ENCODE results near the gene DMD.

DMD gene

DNA sequence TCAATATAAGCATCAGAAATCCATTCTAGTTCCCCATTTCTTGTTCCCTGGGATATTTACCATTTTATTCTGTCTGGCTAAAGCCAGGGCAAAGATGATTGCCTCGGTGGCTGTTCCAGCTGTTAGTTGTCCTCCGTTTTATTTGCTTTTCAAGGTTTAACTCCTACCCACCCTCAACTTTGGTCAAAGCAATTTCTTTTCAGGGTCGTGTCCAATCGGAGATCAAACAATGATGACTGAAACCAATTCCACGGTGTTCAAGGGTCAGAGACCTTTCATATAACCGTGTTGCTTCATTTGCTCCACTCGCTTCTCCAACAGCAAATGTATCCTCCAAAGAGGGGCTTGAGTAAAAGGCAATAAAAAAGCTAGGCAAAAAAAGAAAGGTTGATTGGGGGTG lies 1946.0 kb downstream of the DMD start:
- no peak overlapping the region for H3K4me3 ChIP-seq (ENCODE audit: low read depth, low read length)

DNA sequence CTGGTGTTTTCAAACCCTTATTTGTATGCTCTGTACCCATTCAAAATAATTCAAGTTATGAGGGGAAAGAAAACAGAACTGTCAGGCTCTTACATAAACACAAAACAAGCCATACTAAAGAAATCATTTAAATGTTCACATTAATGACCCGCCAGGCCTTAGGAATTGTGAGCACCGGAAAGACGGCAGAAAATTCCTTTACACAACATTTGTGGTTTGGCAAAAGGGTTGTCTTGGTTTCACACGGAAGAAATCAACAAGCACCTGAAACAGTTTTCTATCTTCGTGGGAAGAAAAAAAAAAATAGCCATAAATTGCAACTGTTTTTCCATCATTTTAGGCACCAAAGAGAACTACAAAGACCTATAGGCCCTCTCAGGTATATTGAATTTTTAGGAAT lies 1951.0 kb downstream of the DMD start:
- TF ChIP-seq, protein P1, sequence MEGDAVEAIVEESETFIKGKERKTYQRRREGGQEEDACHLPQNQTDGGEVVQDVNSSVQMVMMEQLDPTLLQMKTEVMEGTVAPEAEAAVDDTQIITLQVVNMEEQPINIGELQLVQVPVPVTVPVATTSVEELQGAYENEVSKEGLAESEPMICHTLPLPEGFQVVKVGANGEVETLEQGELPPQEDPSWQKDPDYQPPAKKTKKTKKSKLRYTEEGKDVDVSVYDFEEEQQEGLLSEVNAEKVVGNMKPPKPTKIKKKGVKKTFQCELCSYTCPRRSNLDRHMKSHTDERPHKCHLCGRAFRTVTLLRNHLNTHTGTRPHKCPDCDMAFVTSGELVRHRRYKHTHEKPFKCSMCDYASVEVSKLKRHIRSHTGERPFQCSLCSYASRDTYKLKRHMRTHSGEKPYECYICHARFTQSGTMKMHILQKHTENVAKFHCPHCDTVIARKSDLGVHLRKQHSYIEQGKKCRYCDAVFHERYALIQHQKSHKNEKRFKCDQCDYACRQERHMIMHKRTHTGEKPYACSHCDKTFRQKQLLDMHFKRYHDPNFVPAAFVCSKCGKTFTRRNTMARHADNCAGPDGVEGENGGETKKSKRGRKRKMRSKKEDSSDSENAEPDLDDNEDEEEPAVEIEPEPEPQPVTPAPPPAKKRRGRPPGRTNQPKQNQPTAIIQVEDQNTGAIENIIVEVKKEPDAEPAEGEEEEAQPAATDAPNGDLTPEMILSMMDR (IDR thresholded peaks at IDR 0.05; ENCODE audit: low read depth, low read length, missing control alignments) = no peak
- H3K4me3 ChIP-seq (ENCODE audit: low read depth, low read length) = no peak overlapping the region
- no peak for DNase-seq (ENCODE audit: low read depth)

More for the DNA sequence above, 1946.0 kb downstream of the DMD start:
- TF ChIP-seq, protein P1 (IDR thresholded peaks at IDR 0.05; ENCODE audit: low read depth, low read length, missing control alignments) = no peak
- no peak for DNase-seq (ENCODE audit: low read depth)

DNA sequence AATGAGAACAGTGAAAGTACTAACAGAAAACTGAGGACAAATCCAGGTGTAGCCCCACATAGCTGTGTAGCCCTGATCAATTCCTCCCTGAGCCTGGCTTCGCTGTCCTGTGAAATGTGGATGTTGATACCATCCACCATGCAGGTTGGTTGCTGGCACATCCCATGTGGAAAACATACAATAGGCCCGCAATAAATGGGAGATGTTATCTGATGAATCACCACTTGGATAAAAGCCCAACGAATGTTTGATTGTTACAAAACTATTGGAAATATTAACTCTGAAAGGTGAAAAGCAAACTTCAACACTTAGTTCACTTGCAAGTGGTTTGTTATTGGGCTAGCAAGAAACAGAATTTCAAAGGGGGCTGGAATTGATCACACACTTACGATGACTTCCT lies 1953.2 kb downstream of the DMD start:
- H3K4me3 ChIP-seq (ENCODE audit: low read depth, low read length) = no peak overlapping the region
- DNase-seq (ENCODE audit: low read depth) = no peak
- TF ChIP-seq, protein P1 (IDR thresholded peaks at IDR 0.05; ENCODE audit: low read depth, low read length, missing control alignments) = no peak

DNA sequence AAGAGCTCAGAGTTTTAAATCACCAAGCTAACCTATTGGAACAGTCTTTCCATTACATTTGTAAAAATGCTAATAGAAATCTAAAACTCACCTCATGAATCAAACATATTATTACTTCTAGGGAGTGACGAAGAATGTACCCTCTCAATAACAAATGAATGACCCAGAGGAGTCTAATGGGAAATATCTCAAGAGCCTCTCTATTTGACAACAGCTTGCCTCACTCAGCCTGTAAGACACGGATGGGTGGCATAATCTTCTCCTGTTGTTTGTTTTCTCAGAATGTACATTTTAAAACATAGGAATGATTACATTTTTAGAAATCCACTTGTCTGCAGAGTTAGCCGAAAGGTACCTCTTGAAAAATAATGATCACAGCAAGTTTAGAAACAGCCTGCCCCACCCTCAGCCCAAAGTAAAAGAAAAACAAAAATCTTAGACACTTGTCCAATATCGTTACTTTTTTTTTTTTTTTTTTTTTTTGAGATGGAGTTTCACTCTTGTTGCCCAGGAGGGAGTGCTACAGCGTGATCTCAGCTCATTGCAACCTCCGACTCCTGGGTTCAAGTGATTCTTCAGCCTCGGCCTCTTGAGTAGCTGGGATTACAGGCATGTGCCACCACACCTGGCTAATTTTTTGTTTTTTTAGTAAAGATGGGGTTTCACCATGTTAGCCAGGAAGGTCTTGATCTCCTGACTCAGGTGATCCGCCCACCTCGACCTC lies 1955.9 kb downstream of the DMD start:
- DNase-seq (ENCODE audit: low read depth) = no peak
- H3K4me3 ChIP-seq (ENCODE audit: low read depth, low read length) = no peak overlapping the region
- TF ChIP-seq, protein P1 (IDR thresholded peaks at IDR 0.05; ENCODE audit: low read depth, low read length, missing control alignments) = no peak

DNA sequence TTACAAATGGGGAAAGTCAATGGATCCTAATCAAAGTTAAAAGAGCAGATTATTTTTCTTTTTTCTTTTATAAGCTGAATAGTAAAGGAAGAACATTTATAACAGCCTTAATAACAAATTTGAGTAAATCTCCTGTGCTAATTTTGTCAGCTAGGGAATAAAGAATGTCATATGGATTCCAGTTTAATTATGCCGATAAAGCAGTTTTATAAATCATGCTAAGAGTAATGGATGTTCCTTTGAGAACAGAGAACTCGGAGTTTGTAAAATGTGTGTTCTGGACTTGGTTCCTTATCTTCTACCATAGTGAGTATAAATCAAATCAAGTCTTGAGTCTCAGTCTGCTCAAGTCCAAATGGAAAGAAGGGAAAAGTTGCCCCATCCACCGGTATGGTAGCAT lies 1959.2 kb downstream of the DMD start:
- DNase-seq (ENCODE audit: low read depth) = no peak
- no peak overlapping the region for H3K4me3 ChIP-seq (ENCODE audit: low read depth, low read length)
- TF ChIP-seq, protein P1 (IDR thresholded peaks at IDR 0.05; ENCODE audit: low read depth, low read length, missing control alignments) = no peak

DNA sequence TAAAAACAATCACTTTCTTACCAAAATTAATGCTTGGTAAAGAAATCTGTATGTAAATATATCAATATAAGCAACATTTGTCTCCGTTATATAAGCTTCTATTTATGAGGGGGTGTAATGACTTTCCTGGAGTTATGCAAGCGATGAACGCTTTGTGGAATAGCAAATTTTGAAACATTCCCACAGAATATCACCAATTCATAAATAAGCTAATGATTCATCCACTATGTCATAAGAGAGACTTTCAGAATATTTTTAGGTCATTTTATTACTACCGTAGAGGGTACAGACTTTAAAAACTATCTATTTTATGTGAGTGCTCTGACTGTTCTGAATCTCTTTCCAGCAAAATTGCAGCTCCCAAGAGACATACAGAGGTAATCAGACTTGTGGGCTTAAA lies 1960.0 kb downstream of the DMD start:
- no peak overlapping the region for H3K4me3 ChIP-seq (ENCODE audit: low read depth, low read length)
- TF ChIP-seq, protein P1 (IDR thresholded peaks at IDR 0.05; ENCODE audit: low read depth, low read length, missing control alignments) = no peak
- DNase-seq (ENCODE audit: low read depth) = no peak

DNA sequence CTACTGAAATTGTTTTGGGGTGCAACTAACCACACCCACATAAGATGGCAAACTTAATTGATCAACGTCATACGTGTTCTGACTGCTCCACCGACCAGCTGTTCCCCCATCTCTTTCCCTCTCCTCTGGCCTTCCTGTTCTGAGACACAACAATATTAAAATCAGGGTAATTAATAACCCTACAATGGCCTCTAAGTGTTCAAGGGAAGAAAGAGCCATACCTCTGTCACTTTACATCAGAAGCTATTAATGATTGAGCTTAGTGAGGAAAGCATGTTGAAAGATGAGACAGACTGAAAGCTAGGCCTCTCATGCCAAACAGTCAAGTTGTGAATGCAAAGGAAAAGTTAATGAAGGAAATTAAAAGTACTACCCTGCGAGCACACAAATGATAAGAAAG lies 1965.6 kb downstream of the DMD start:
- DNase-seq (ENCODE audit: low read depth) = no peak
- H3K4me3 ChIP-seq (ENCODE audit: low read depth, low read length) = no peak overlapping the region
- TF ChIP-seq, protein P1 (IDR thresholded peaks at IDR 0.05; ENCODE audit: low read depth, low read length, missing control alignments) = no peak

Data from GM12864 (cell line).